GM12878 (cell line): Measurements from ENCODE around the gene NGDN. TPM values are rescaled to one million over a fixed set of nuclear protein-coding genes. Genes with fewer than 3 reads are reported as not detected.

Experiments
- ATAC-seq: fragments of 200-7000 bp; cut with Tn5 transposase; 3 replicates; pipeline ENCODE4 v1.9.1; 2020; ENCODE audit warnings: mild to moderate bottlenecking, moderate library complexity
- BruUV-seq: library from RNA; stranded (reverse); fragments of 400-500 nt; replicated peaks from 2 replicates; lab custom pipeline; 2021; lab: Mats Ljungman, UMichigan
- CTCF ChIA-PET: fragments of 300-600 bp; sonication (Branson Sonifier 250); formaldehyde crosslinking; extraction: SDS; loops from one replicate; lab custom pipeline; 2021; ENCODE audit warnings: inconsistent platforms; lab: Yijun Ruan, JAX
- POLR2A ChIA-PET: fragments of 350-600 bp; formaldehyde crosslinking; extraction: SDS; loops from one replicate; lab custom pipeline; 2021; ENCODE audit warnings: inconsistent platforms; lab: Charles Lee
- RAD21 ChIA-PET: fragments of 300-600 bp; sonication (Branson Sonifier 250); formaldehyde crosslinking; loops from one replicate; lab custom pipeline; 2023; ENCODE audit warnings: antibody characterized with exemption; ENCODE audit not compliant: unreplicated experiment; lab: Charles Lee
- SMC1A ChIA-PET: fragments of 300-600 bp; sonication (Branson Sonifier 250); formaldehyde crosslinking; loops from one replicate; lab custom pipeline; 2023; ENCODE audit not compliant: unreplicated experiment, uncharacterized antibody; lab: Charles Lee
- DNase-seq: peaks from one replicate; pipeline ENCODE4 v3.0.0-alpha.2; 2011; ENCODE audit warnings: low read depth, low spot score
- FAIRE-seq: peaks from 3 replicates; lab custom pipeline; 2011; peaks lifted over from hg19 to GRCh38; lab: Jason Lieb, UNC
- H2AFZ ChIP-seq: 2 replicates; pipeline ENCODE4 v1.6.0; 2011; ENCODE audit warnings: low read depth, low read length, control low read depth; ENCODE audit not compliant: control insufficient read depth
- H3K27ac ChIP-seq: 2 replicates; pipeline ENCODE4 v1.5.1; 2011; ENCODE audit warnings: control low read depth; ENCODE audit not compliant: control insufficient read depth, insufficient read depth
- H3K27me3 ChIP-seq, 2 experiments: replicated peaks in 1 of 2; 2 replicates each; pipeline versions ENCODE4 v1.6.0 to v1.6.1; 2011; ENCODE audit warnings: low read length in 1 of 2; ENCODE audit not compliant: control insufficient read depth in 2 of 2, insufficient read depth in 2 of 2
- H3K36me3 ChIP-seq, 2 experiments: 2 replicates each; pipeline ENCODE4 v1.5.1; 2011; ENCODE audit warnings: low read length in 1 of 2; ENCODE audit not compliant: control insufficient read depth in 2 of 2, insufficient read depth in 2 of 2
- H3K4me1 ChIP-seq: 2 replicates; pipeline ENCODE4 v1.6.1; 2011; ENCODE audit warnings: mild to moderate bottlenecking, low read length, moderate library complexity, mixed read lengths; ENCODE audit not compliant: control insufficient read depth, insufficient read depth
- H3K4me2 ChIP-seq: 2 replicates; pipeline ENCODE4 v1.6.0; 2011; ENCODE audit warnings: control low read depth; ENCODE audit not compliant: control insufficient read depth, insufficient read depth
- H3K4me3 ChIP-seq: fragments of 200-600 bp; sonication (generic); 2 replicates; pipeline ENCODE4 v1.5.1; 2016
- H3K79me2 ChIP-seq: 2 replicates; pipeline ENCODE4 v1.6.0; 2011; ENCODE audit warnings: low read length; ENCODE audit not compliant: control insufficient read depth, insufficient read depth
- H3K9ac ChIP-seq: 2 replicates; pipeline ENCODE4 v1.8.0; 2011; ENCODE audit warnings: low read length, control low read depth, mixed read lengths; ENCODE audit not compliant: control insufficient read depth, insufficient read depth
- H3K9me3 ChIP-seq: replicated peaks from 3 replicates; pipeline ENCODE4 v1.5.1; 2011; ENCODE audit warnings: mild to moderate bottlenecking, low read length; ENCODE audit not compliant: control insufficient read depth, insufficient read depth
- H4K20me1 ChIP-seq: 2 replicates; pipeline ENCODE4 v1.6.0; 2011; ENCODE audit not compliant: control insufficient read depth, insufficient read depth
- ATF3 ChIP-seq: IDR thresholded peaks from 2 replicates; pipeline ENCODE4 v1.6.1; 2011; ENCODE audit warnings: low read depth, mild to moderate bottlenecking, low read length, moderate library complexity, borderline replicate concordance; ENCODE audit errors: extremely low read depth
- CBX3 ChIP-seq: fragments of 200-600 bp; sonication (generic); IDR thresholded peaks from 2 replicates; pipeline ENCODE4 v1.6.1; 2016; ENCODE audit warnings: low read depth, borderline replicate concordance
- CBX5 ChIP-seq: sonication (generic); IDR thresholded peaks from 2 replicates; pipeline ENCODE4 v1.6.1; 2016; ENCODE audit warnings: low read depth, moderate library complexity, mild to moderate bottlenecking, inconsistent platforms
- CREB1 ChIP-seq: IDR thresholded peaks from 2 replicates; pipeline ENCODE4 v1.6.1; 2012; ENCODE audit warnings: low read depth, mild to moderate bottlenecking, inconsistent platforms
- CTCF ChIP-seq, 3 experiments: IDR thresholded peaks in 2 of 3; conservative IDR thresholded peaks in 1 of 3; 2 replicates each; pipeline ENCODE4 v1.5.1; 2011; ENCODE audit warnings: low read depth in 3 of 3, low read length in 3 of 3, mild to moderate bottlenecking in 3 of 3, control low read depth in 2 of 3, moderate library complexity in 2 of 3, inconsistent platforms in 1 of 3, mixed read lengths in 1 of 3; ENCODE audit not compliant: control insufficient read depth in 2 of 3, insufficient read depth in 1 of 3; ENCODE audit errors: extremely low read depth in 1 of 3
- EED ChIP-seq: sonication (generic); IDR thresholded peaks from 2 replicates; pipeline ENCODE4 v1.6.1; 2016; ENCODE audit warnings: antibody characterized with exemption, low read depth
- NRF1 ChIP-seq: conservative IDR thresholded peaks from 2 replicates; pipeline ENCODE4 v1.6.1; 2011; ENCODE audit warnings: mild to moderate bottlenecking, low read depth, low read length, improper control_type of control experiment
- PAX8 ChIP-seq: fragments of 450-650 bp; IDR thresholded peaks from 2 replicates; pipeline ENCODE4 v1.6.1; 2017; ENCODE audit warnings: mild to moderate bottlenecking, moderate library complexity
- TAF1 ChIP-seq: IDR thresholded peaks from 2 replicates; pipeline ENCODE4 v1.6.1; 2011; ENCODE audit warnings: mild to moderate bottlenecking, low read depth, low read length, borderline replicate concordance
- WRNIP1 ChIP-seq: IDR thresholded peaks from 2 replicates; pipeline ENCODE4 v1.6.1; 2011; ENCODE audit warnings: low read depth, low read length, improper control_type of control experiment, borderline replicate concordance
- WGBS: methylation state at CpG from one replicate; pipeline ENCODE4 v1.1.6; 2016; ENCODE audit warnings: low lambda C conversion rate; ENCODE audit not compliant: insufficient replicate concordance, insufficient coverage; ENCODE audit errors: missing lambda C conversion rate; 5-methylcytosine and 5-hydroxymethylcytosine counted together
- in situ Hi-C: fragments of 300-500 bp; cut with MboI; formaldehyde crosslinking; loops from 9 replicates; pipeline ENCODE4 v1.14.3; 2018; ENCODE audit warnings: mixed read lengths
- intact Hi-C: fragments of 100-400 bp; cut with micrococcal nuclease; formaldehyde crosslinking; loops from one replicate; pipeline ENCODE4 v1.14.2; 2022; ENCODE audit not compliant: unreplicated experiment
- polyA plus RNA-seq, 11 experiments: library from polyadenylated mRNA; depleted of rRNA in 4 of 11; unstranded in 6 of 11; stranded (reverse) in 5 of 11; fragments of >200 nt; fragmentation: Nextera tagmentation in 4 of 11; fragmentation: Illumina TruSeq in 1 of 11; extraction: Ambion mirVana in 4 of 11; extraction: Trizol in 1 of 11; gene quantifications; 1 replicate in 1 of 11; 2 replicates in 10 of 11; pipeline versions ENCODE4 v1.2.1 to v1.2.3, GENCODE V29; 2011 to 2016; ENCODE audit warnings: inconsistent platforms in 2 of 11, missing spikeins in 2 of 11, low read depth in 1 of 11
- total RNA-seq, 4 experiments: library from RNA; depleted of rRNA in 3 of 4; stranded (reverse); fragments of >200 nt in 3 of 4; fragmentation: Illumina TruSeq in 1 of 4; extraction: Trizol in 1 of 4; gene quantifications; 2 replicates each; pipeline versions ENCODE4 v1.2.1 to v1.2.3, GENCODE V29; 2013 to 2021
- TF ChIP-seq, protein P1 (sequence below): fragments of 450-650 bp; IDR thresholded peaks from 2 replicates; pipeline ENCODE4 v1.6.1; 2017; ENCODE audit warnings: mild to moderate bottlenecking

Gene NGDN
- total and polyA plus RNA-seq, 10 of the 15 experiments (the other 5 are each of a cell fraction or from before 2014, with no cell fraction given), result 40.4 to 163 (median 71.4) TPM

DNA sequence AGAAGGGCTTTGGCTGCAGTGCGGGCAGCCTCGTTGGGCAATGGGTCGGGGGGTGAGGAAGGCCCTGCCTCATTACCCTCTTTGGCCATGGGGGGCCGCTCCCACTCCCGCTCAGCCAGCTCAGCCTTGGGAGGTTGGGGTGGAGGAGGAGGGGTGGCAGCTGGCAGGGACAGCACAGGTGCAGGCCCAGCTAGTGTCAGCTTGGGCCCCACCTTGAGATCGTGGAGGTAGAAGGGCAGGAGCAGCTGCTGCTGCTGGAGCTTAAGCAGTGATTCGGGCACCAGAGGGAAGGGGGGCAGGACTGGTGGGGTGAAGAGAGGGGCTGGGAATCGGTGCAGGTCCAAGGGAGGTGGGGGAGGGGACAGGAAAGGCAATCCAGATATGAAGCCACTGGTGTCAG lies 56.1 kb downstream of the NGDN start:
- Histone ChIP-seq H3K27me3 (no peaks in the 10 kb centered on the region), H2AFZ (no peak overlapping the region), H3K36me3 (no peaks in the 10 kb centered on the region), H4K20me1 (no peaks in the 10 kb centered on the region), H3K9me3 (no peaks in the 10 kb centered on the region), H3K27ac (no peak overlapping the region), H3K79me2 (no peaks in the 10 kb centered on the region), H3K4me3 (no peak overlapping the region), H3K4me2 (no peak overlapping the region), H3K9ac (no peak overlapping the region), H3K4me1 (no peaks in the 10 kb centered on the region)
- no peak for TF ChIP-seq EED
- no peak for TF ChIP-seq CTCF (IDR thresholded peaks at IDR 0.05 in 2 of 3, conservative IDR thresholded peaks at IDR 0.05 in 1 of 3; ENCODE audit: control insufficient read depth in 2 of 3, extremely low read depth in 1 of 3, insufficient read depth in 1 of 3, low read depth in 3 of 3, low read length in 3 of 3)
- TF ChIP-seq PAX8, result no peak
- no peak for TF ChIP-seq CREB1
- no peak for TF ChIP-seq TAF1
- TF ChIP-seq NRF1, result no peak
- TF ChIP-seq CBX3, result no peak
- TF ChIP-seq CBX5, result no peak
- no peak for TF ChIP-seq ATF3
- TF ChIP-seq, protein P1, sequence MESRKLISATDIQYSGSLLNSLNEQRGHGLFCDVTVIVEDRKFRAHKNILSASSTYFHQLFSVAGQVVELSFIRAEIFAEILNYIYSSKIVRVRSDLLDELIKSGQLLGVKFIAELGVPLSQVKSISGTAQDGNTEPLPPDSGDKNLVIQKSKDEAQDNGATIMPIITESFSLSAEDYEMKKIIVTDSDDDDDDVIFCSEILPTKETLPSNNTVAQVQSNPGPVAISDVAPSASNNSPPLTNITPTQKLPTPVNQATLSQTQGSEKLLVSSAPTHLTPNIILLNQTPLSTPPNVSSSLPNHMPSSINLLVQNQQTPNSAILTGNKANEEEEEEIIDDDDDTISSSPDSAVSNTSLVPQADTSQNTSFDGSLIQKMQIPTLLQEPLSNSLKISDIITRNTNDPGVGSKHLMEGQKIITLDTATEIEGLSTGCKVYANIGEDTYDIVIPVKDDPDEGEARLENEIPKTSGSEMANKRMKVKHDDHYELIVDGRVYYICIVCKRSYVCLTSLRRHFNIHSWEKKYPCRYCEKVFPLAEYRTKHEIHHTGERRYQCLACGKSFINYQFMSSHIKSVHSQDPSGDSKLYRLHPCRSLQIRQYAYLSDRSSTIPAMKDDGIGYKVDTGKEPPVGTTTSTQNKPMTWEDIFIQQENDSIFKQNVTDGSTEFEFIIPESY, result no peak
- TF ChIP-seq WRNIP1, result no peak
- no peak for ATAC-seq
- no peak for FAIRE-seq
- in situ Hi-C loops, result no loop called here
- no peak for DNase-seq
- BruUV-seq, result no TSS peak
- ChIA-PET SMC1A (no interaction called here), CTCF (interaction anchor here (1.0 to 1.2 kb wide), 2 partner anchors 34 to 50 kb away, joined by 3 read pairs; no protein-coding TSS in a partner anchor), RAD21 (no interaction called here), POLR2A (no interaction called here)
- WGBS, result 84% methylated on average over 8 of the region's 8 CpGs
- intact Hi-C loops, result no loop called here

Other genes starting within 250 kb of the NGDN start
Only the 7 nearest of the 16 such genes appear.
- gene IL25, start 96.9 kb upstream of the NGDN start, total RNA-seq (2014; rRNA removed), result not detected in 2 replicates
- gene IL25, start 96.9 kb upstream of the NGDN start, total RNA-seq (2014; rRNA removed; fragmentation: Illumina TruSeq; extraction: Trizol), result not detected in 2 replicates
- not detected in 2 replicates for gene IL25, start 96.9 kb upstream of the NGDN start, total RNA-seq (2021)
- gene IL25, start 96.9 kb upstream of the NGDN start, polyA plus RNA-seq (2011; rRNA removed), result not detected in 2 replicates
- not detected in 2 replicates for gene IL25, start 96.9 kb upstream of the NGDN start, polyA plus RNA-seq (2014; fragmentation: Illumina TruSeq; extraction: Trizol)
- gene IL25, start 96.9 kb upstream of the NGDN start, polyA plus RNA-seq (2014; fragmentation: Nextera tagmentation; extraction: Ambion mirVana), result not detected
- not detected in 2 replicates for gene IL25, start 96.9 kb upstream of the NGDN start, polyA plus RNA-seq (2014; rRNA removed)
- not detected for gene IL25, start 96.9 kb upstream of the NGDN start, polyA plus RNA-seq (2016; fragmentation: Nextera tagmentation; extraction: Ambion mirVana)
- gene CMTM5, start 92.7 kb upstream of the NGDN start, total RNA-seq (2014; rRNA removed), result not detected in 2 replicates
- gene CMTM5, start 92.7 kb upstream of the NGDN start, total RNA-seq (2014; rRNA removed; fragmentation: Illumina TruSeq; extraction: Trizol), result not detected in 2 replicates
- gene CMTM5, start 92.7 kb upstream of the NGDN start, total RNA-seq (2021), result not detected in 2 replicates
- not detected in 2 replicates for gene CMTM5, start 92.7 kb upstream of the NGDN start, polyA plus RNA-seq (2011; rRNA removed)
- gene CMTM5, start 92.7 kb upstream of the NGDN start, polyA plus RNA-seq (2014; fragmentation: Illumina TruSeq; extraction: Trizol), result not detected in 2 replicates
- not detected for gene CMTM5, start 92.7 kb upstream of the NGDN start, polyA plus RNA-seq (2014; fragmentation: Nextera tagmentation; extraction: Ambion mirVana)
- not detected in 2 replicates for gene CMTM5, start 92.7 kb upstream of the NGDN start, polyA plus RNA-seq (2014; rRNA removed)
- not detected for gene CMTM5, start 92.7 kb upstream of the NGDN start, polyA plus RNA-seq (2016; fragmentation: Nextera tagmentation; extraction: Ambion mirVana)
- not detected in 2 replicates for gene MYH6, start 61.4 kb upstream of the NGDN start, total RNA-seq (2014; rRNA removed)
- not detected in 2 replicates for gene MYH6, start 61.4 kb upstream of the NGDN start, total RNA-seq (2014; rRNA removed; fragmentation: Illumina TruSeq; extraction: Trizol)
- gene MYH6, start 61.4 kb upstream of the NGDN start, total RNA-seq (2021), result not detected in 2 replicates
- gene MYH6, start 61.4 kb upstream of the NGDN start, polyA plus RNA-seq (2011; rRNA removed), result 0.05 and 0.06 TPM in 2 replicates
- 0.01 TPM in 1 of 2 replicates, not detected in the other for gene MYH6, start 61.4 kb upstream of the NGDN start, polyA plus RNA-seq (2014; fragmentation: Illumina TruSeq; extraction: Trizol)
- gene MYH6, start 61.4 kb upstream of the NGDN start, polyA plus RNA-seq (2014; fragmentation: Nextera tagmentation; extraction: Ambion mirVana), result not detected
- gene MYH6, start 61.4 kb upstream of the NGDN start, polyA plus RNA-seq (2014; rRNA removed), result not detected in 2 replicates
- gene MYH6, start 61.4 kb upstream of the NGDN start, polyA plus RNA-seq (2016; fragmentation: Nextera tagmentation; extraction: Ambion mirVana), result under 1 TPM in 1 of 2 experiments, not detected in 1; 0.84 TPM
- 0.05 TPM in 1 of 2 replicates, not detected in the other for gene MYH7, start 34.0 kb upstream of the NGDN start, total RNA-seq (2014; rRNA removed)
- 0.04 and 0.05 TPM in 2 replicates for gene MYH7, start 34.0 kb upstream of the NGDN start, total RNA-seq (2014; rRNA removed; fragmentation: Illumina TruSeq; extraction: Trizol)
- gene MYH7, start 34.0 kb upstream of the NGDN start, total RNA-seq (2021), result 0.10 and 0.11 TPM in 2 replicates
- 0.01 TPM in 1 of 2 replicates, not detected in the other for gene MYH7, start 34.0 kb upstream of the NGDN start, polyA plus RNA-seq (2011; rRNA removed)
- 0.04 TPM in 1 of 2 replicates, not detected in the other for gene MYH7, start 34.0 kb upstream of the NGDN start, polyA plus RNA-seq (2014; fragmentation: Illumina TruSeq; extraction: Trizol)
- not detected for gene MYH7, start 34.0 kb upstream of the NGDN start, polyA plus RNA-seq (2014; fragmentation: Nextera tagmentation; extraction: Ambion mirVana)
- gene MYH7, start 34.0 kb upstream of the NGDN start, polyA plus RNA-seq (2014; rRNA removed), result 0.09 TPM in 2 replicates
- gene MYH7, start 34.0 kb upstream of the NGDN start, polyA plus RNA-seq (2016; fragmentation: Nextera tagmentation; extraction: Ambion mirVana), result under 1 TPM; 0.05 TPM
- gene ZFHX2, start 82.1 kb downstream of the NGDN start, total RNA-seq (2014; rRNA removed), result 0.11 and 0.40 TPM in 2 replicates
- gene ZFHX2, start 82.1 kb downstream of the NGDN start, total RNA-seq (2014; rRNA removed; fragmentation: Illumina TruSeq; extraction: Trizol), result 0.14 and 0.54 TPM in 2 replicates
- gene ZFHX2, start 82.1 kb downstream of the NGDN start, total RNA-seq (2021), result 1.8 and 2.2 TPM in 2 replicates
- 0.10 and 0.42 TPM in 2 replicates for gene ZFHX2, start 82.1 kb downstream of the NGDN start, polyA plus RNA-seq (2011; rRNA removed)
- gene ZFHX2, start 82.1 kb downstream of the NGDN start, polyA plus RNA-seq (2014; fragmentation: Illumina TruSeq; extraction: Trizol), result 0.19 and 0.56 TPM in 2 replicates
- gene ZFHX2, start 82.1 kb downstream of the NGDN start, polyA plus RNA-seq (2014; fragmentation: Nextera tagmentation; extraction: Ambion mirVana), result 1 to 10 TPM in 1 of 2 experiments, under 1 TPM in 1; 0.27 to 1.3 TPM
- 0.32 and 0.72 TPM in 2 replicates for gene ZFHX2, start 82.1 kb downstream of the NGDN start, polyA plus RNA-seq (2014; rRNA removed)
- 1 to 10 TPM in 1 of 2 experiments, under 1 TPM in 1; 0.59 to 1.2 TPM for gene ZFHX2, start 82.1 kb downstream of the NGDN start, polyA plus RNA-seq (2016; fragmentation: Nextera tagmentation; extraction: Ambion mirVana)
- 10.4 and 16.9 TPM in 2 replicates for gene THTPA, start 86.6 kb downstream of the NGDN start, total RNA-seq (2014; rRNA removed)
- 7.8 and 8.2 TPM in 2 replicates for gene THTPA, start 86.6 kb downstream of the NGDN start, total RNA-seq (2014; rRNA removed; fragmentation: Illumina TruSeq; extraction: Trizol)
- gene THTPA, start 86.6 kb downstream of the NGDN start, total RNA-seq (2021), result 12.4 and 16.9 TPM in 2 replicates
- gene THTPA, start 86.6 kb downstream of the NGDN start, polyA plus RNA-seq (2011; rRNA removed), result 3.0 and 4.5 TPM in 2 replicates
- gene THTPA, start 86.6 kb downstream of the NGDN start, polyA plus RNA-seq (2014; fragmentation: Illumina TruSeq; extraction: Trizol), result 10.9 and 15.3 TPM in 2 replicates
- 1 to 10 TPM; 3.1 to 5.9 TPM for gene THTPA, start 86.6 kb downstream of the NGDN start, polyA plus RNA-seq (2014; fragmentation: Nextera tagmentation; extraction: Ambion mirVana)
- 15.1 and 18.5 TPM in 2 replicates for gene THTPA, start 86.6 kb downstream of the NGDN start, polyA plus RNA-seq (2014; rRNA removed)
- gene THTPA, start 86.6 kb downstream of the NGDN start, polyA plus RNA-seq (2016; fragmentation: Nextera tagmentation; extraction: Ambion mirVana), result 10 to 100 TPM; 17.8 to 24.9 TPM
- 74.6 and 74.9 TPM in 2 replicates for gene AP1G2, start 98.1 kb downstream of the NGDN start, total RNA-seq (2014; rRNA removed)
- 41.5 and 45.5 TPM in 2 replicates for gene AP1G2, start 98.1 kb downstream of the NGDN start, total RNA-seq (2014; rRNA removed; fragmentation: Illumina TruSeq; extraction: Trizol)
- gene AP1G2, start 98.1 kb downstream of the NGDN start, total RNA-seq (2021), result 110 and 135 TPM in 2 replicates
- 61.2 and 115 TPM in 2 replicates for gene AP1G2, start 98.1 kb downstream of the NGDN start, polyA plus RNA-seq (2011; rRNA removed)
- 60.4 and 92.7 TPM in 2 replicates for gene AP1G2, start 98.1 kb downstream of the NGDN start, polyA plus RNA-seq (2014; fragmentation: Illumina TruSeq; extraction: Trizol)
- gene AP1G2, start 98.1 kb downstream of the NGDN start, polyA plus RNA-seq (2014; fragmentation: Nextera tagmentation; extraction: Ambion mirVana), result 10 to 100 TPM; 55.6 to 65.5 TPM
- gene AP1G2, start 98.1 kb downstream of the NGDN start, polyA plus RNA-seq (2014; rRNA removed), result 129 and 146 TPM in 2 replicates
- 100 to 1,000 TPM; 114 to 122 TPM for gene AP1G2, start 98.1 kb downstream of the NGDN start, polyA plus RNA-seq (2016; fragmentation: Nextera tagmentation; extraction: Ambion mirVana)